SIG-M5 (cell line): ENCODE results near the gene AQP10.
A peak's percentile ranks its signal among the peaks of the same experiment; 100 is the strongest.
"Not testable (repeated sequence)": the region's sequence is repeated elsewhere in the genome, so short reads cannot be mapped to it uniquely, and the experiment has no call there.

Experiments
- DNase-seq: peaks from one replicate; lab custom pipeline; 2025; lab: John Stamatoyannopoulos, UW

Gene AQP10

GRCh38 chr1:154320882-154321608 is at the start of gene AQP10:
Gene AQP10, plus strand, starts transcription at chr1:154321093. Its CDS starts 63 bp downstream, at chr1:154321156.
- DNase-seq, result no peak

DNA sequence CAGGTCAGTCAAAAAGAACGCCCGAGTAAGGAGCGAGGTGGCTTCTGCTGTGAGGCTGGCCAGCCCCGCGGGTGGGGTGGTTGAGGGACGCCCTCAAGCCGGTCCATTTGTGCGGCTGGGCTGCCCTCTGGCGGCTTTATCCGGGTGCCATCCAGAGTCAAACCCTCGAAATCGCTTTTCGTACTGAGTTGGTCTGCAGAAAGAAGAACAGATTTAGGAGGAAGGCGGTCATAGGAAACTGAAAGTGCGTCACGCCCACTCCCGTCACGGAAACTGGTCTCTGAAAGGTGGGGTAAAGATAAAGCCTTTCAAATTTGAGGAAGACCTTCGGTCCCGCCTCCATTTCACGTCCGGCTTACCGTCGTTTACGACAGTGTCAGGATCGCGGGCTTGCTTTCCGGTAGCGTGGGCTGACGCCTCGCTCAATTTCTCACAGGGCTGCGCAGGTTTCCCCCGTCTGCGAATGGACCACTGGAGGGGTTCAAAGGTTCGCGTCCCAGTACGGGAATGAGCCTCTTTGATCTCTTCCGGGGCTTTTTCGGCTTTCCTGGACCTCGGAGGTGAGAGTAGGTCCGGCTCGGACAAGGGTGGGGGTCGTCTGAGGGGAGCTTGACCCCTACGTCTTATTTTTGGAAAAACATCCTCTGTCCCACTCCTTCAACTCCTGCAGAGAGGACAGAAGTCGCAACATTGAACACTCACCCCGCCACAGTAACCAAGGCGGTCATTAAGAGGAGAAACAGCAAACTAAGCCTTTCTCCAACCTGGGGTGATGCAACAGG is 48.5 kb upstream of the AQP10 start, which contains the start of gene HAX1:
HAX1 (plus strand) TSS at position 413 of the 782 bp plus-strand sequence; CDS start at position 508, 95 bp downstream.
- peak; percentile 98 for DNase-seq

- DNase-seq, result no peak
Observed at GRCh38 chr1:154272999-154273563, 47.8 kb upstream of the AQP10 start.

DNA sequence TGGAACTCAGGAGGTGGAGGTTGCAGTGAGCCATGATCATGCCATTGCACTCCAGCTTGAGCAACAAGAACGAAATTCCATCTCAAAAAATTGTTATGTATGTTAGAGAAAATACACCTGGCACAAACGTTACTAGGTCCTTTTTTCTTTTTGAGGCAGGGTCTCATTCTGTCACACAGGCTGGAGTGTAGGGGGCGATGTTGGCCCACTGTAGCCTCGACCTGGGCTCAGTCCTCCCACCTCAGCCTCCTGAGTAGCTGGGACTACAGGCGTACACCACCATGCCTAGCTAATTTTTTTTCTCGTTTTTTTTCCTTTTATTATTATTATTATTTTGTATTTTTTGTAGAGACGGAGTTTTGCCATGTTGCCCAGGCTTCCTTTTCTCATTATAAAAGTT is 44.1 kb upstream of the AQP10 start:
- DNase-seq, result no peak

DNA sequence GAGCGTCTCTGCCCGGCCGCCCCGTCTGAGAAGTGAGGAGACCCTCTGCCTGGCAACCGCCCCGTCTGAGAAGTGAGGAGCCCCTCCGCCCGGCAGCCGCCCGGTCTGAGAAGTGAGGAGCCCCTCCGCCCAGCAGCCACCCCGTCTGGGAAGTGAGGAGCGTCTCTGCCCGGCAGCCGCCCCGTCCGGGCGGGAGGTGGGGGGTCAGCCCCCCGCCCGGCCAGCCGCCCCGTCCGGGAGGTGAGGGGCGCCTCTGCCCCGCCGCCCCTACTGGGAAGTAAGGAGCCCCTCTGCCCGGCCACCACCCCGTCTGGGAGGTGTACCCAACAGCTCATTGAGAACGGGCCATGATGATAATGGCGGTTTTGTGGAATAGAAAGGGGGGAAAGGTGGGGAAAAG is 33.3 kb upstream of the AQP10 start:
- DNase-seq, result not testable (repeated sequence)

DNA sequence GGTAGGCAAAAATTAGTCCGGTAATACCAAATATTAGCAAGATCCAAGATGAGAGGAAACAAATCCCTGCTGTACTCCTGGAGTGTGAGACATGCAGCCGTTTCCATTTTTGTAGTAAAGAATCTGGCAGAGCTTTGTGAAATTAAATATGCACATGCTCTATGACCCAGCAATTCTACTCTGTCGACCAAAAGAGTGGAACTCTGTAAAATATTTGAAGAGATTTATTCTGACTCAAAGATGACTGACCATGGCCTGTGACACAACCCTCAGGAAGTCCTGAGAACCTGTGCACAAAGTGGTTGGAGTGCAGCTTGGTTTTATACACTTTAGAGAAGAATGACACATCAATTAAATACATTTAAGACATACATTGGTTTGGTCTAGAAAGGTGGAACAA is 32.2 kb upstream of the AQP10 start:
- DNase-seq, result no peak

DNA sequence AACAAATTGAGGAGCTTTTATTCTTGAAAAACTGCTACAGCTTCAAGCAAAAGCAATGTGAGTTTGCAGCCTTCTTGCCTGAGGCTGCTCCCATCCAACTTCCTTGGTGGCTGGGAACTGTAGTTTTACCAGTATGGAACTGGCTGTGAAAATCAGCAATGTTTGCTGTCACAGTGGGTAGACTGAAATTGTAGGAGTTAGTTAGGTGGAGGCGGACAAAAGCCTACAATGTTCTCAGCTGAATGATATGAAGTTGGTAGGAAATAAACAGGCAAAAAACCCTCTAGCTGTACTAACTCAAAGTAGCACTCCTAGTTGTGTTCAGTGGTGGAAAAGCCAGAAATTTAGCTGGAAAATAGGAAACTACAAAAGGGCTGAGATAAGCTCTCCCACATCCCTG is 30.0 kb upstream of the AQP10 start:
- no peak for DNase-seq

GRCh38 chr1:154295408-154296235 is 25.3 kb upstream of the AQP10 start:
- no peak for DNase-seq

DNA sequence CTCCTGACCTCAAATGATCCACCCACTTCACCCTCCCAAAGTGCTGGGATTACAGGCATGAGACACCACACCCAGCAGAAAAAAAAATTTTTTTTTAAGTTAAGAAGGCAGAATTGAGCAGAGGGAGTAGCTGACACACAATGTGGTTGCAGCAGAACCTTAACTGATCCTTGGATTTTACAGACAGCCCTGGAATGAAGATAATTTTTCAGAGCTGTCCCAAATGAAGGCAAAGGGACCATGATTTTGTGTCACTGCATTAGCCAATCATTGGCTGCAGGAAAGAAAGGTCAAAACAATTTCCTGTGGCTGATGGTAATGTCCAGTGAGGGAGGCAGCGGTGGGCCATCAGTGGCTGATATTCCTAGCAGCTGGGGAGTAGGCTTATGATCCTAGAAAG is 19.3 kb upstream of the AQP10 start:
- no peak for DNase-seq

DNA sequence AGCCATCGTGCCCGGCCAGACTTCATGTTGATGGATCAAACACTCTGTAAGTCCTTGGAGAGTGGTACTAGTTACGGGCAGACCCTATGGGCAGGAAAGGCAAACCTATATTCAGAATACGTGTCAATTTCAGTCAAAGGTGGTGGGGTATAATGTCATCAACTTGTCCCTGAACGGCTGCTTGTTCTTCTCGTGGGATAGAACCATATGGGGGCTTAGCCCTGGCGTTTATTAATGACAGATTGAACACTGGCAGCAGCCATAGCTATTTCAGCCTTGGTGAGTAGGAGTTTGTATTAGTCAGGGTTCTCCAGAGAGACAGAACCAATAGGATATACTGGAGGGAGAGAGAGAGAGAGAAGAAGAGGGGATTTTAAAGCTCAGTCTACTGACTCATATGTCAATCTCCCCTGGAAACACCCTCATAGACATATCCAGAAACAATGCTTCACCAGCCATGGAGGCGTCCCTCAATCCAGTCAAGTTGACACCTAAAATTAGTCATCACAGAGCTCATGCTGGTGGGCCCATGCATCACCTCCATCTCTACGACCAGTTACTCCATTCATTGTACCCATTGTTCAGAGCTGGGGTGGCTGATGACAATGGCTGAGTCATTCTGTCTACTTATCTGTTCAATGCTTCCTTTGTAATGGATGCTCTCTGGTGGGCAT is 16.1 kb upstream of the AQP10 start:
- no peak for DNase-seq

DNA sequence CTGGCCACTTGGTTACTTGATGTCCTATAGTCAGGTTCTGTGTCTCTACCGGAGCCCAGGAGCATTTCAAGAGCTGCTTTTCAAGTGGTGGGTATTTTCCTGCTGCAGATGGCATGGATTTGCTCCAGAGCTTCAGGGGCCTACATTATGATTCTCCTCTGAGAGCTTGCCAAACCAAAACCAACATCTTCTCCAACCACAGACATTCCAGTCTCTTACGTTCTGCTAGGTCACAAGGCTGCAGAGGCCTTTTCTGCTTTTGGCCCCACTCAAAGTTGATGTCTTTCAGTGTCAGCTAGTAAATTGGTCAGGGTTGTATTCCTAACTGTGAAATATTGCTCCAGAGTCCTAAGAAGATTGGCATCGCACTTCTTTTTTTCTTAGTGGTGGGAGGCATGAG is 14.7 kb upstream of the AQP10 start:
- no peak for DNase-seq

DNA sequence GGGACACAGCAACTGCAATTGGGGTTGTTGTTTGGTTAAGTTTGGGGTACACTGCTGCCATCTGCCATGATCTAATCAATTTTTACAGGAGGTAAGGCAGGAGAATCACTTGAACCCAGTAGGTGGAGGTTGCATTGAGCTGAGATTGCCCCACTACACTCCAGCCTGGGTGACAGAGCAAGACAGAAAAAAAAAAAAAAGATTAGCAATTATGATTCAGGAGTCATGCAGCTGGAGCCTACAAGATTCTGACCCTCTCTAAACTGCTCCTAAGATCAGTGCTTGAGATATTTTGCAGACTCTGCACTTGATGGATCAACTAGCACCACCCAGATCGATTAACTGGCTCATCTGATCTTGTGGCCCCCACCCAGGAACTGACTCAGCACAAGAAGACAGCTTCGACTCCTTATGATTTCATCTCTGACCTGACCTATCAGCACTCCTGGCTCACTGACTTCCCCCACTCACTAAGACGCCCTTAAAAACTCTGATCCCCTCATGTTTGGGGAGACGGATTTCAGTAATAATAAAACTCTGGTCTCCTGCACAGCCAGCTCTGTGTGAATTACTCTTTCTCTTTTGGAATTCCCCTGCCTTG is 13.1 kb upstream of the AQP10 start:
- not testable (repeated sequence) for DNase-seq

GRCh38 chr1:154309136-154309535 is 11.8 kb upstream of the AQP10 start:
- not testable (repeated sequence) for DNase-seq

GRCh38 chr1:154312229-154313065 is 8.4 kb upstream of the AQP10 start:
- DNase-seq, result not testable (repeated sequence)

- DNase-seq, result no peak
Observed at GRCh38 chr1:154313066-154313356, 7.9 kb upstream of the AQP10 start.

GRCh38 chr1:154314226-154314625 is 6.7 kb upstream of the AQP10 start:
- DNase-seq, result not testable (repeated sequence)

DNA sequence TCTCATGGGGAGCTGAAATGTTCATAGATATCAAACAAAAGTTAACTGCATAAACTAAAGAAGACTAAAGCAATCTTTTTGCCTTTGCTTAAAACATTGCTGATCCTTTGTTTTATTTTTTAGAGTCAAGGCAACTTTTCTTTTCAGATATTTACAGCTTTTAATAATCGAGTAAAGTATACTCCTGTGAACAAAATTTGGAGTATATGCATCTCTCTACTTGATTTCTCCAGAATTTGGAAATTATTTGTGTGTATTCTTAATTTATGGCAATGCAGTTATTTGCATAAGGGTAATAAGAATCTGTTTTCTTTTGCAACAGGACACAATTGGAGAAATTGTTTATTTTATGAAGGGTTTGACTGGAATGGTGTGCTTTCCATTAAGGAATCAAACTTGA is 4.2 kb upstream of the AQP10 start:
- DNase-seq, result no peak

DNA sequence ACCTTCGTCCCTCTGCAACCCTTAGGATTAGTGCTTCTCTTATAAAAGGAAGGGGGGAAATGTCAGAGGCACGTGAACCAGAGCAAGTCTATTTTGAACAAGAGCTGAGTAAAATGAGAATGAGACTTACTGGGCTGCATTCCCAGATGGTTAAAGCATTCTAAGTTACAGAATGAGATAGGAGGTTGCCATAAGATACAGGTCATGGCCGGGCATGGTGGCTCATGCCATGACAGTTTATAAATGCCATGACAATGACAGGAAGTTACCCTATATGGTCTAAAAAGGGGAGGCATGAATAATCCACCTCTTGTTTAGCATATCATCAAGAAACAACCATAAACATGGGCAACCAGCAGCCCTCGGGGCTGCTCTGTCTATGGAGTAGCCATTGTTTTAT is 2.5 kb upstream of the AQP10 start:
- DNase-seq, result no peak

- DNase-seq, result not testable (repeated sequence)
Observed at GRCh38 chr1:154321609-154321934, 679 bp downstream of the AQP10 start.

DNA sequence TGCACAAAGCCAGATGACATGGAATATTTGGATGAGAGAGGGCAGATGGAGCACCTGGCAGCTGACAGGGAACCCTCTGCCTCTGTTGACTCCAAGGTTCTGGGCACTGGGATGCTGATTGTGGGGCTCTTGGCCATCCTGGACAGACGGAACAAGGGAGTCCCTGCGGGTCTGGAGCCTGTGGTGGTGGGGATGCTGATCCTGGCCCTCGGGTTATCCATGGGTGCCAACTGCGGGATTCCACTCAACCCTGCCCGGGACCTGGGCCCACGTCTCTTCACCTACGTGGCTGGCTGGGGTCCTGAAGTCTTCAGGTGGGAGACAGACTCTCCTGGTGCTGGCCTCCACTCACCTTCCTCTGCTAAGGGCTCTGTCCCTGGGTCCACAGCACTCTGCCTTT is 2.6 kb downstream of the AQP10 start:
- DNase-seq, result no peak

GRCh38 chr1:154324241-154324640 is 3.3 kb downstream of the AQP10 start:
- DNase-seq, result no peak
